HCT116 (cell line): ENCODE measurements around the gene SUDS3. TPM values are rescaled to one million over a fixed set of nuclear protein-coding genes. Genes with fewer than 3 reads are reported as not detected.

Source experiments
- ATAC-seq: fragments of 200-7000 bp; cut with Tn5 transposase; 2 replicates; pipeline ENCODE4 v1.9.1; 2020; ENCODE audit warnings: mild to moderate bottlenecking, moderate library complexity
- Bru-seq: library from RNA; stranded (reverse); fragments of 400-500 nt; gene quantifications from one replicate; lab custom pipeline; 2021; lab: Mats Ljungman, UMichigan
- BruChase-seq, 2 experiments: library from RNA; stranded (reverse); fragments of 400-500 nt; gene quantifications; one replicate each; lab custom pipeline; 2021; lab: Mats Ljungman, UMichigan
- BruUV-seq: library from RNA; stranded (reverse); fragments of 400-500 nt; replicated peaks from 2 replicates; lab custom pipeline; 2021; lab: Mats Ljungman, UMichigan
- CTCF ChIA-PET: fragments of 300-600 bp; sonication (Branson Sonifier 250); formaldehyde crosslinking; loops from one replicate; lab custom pipeline; 2021; ENCODE audit warnings: antibody characterized with exemption; lab: Charles Lee
- POLR2A ChIA-PET: fragments of 300-600, 350-600 bp; sonication (Branson Sonifier 250); formaldehyde crosslinking; loops from one replicate; lab custom pipeline; 2021; ENCODE audit warnings: antibody characterized with exemption; lab: Charles Lee
- RAD21 ChIA-PET, 2 experiments: fragments of 300-600 bp; sonication (Branson Sonifier 250); formaldehyde crosslinking; loops; one replicate each; lab custom pipeline; 2023; ENCODE audit warnings: low total read pairs in 2 of 2; ENCODE audit not compliant: uncharacterized antibody in 2 of 2, unreplicated experiment in 2 of 2, low non-redundant PET in 1 of 2; lab: Charles Lee
- DNase-seq: peaks from one replicate; pipeline ENCODE4 v3.0.0-alpha.2; 2010; ENCODE audit warnings: low read depth, low spot score
- H2AFZ ChIP-seq: fragments of 200-600 bp; shearing (Covaris generic), sonication (generic); 2 replicates; pipeline ENCODE4 v1.6.1; 2017; ENCODE audit warnings: low read depth, mixed run types, mixed read lengths, antibody characterized with exemption, low read length; ENCODE audit not compliant: poor library complexity, severe bottlenecking
- H3K27ac ChIP-seq: 2 replicates; pipeline ENCODE4 v1.5.1; 2012; ENCODE audit warnings: low read depth, low read length
- H3K27me3 ChIP-seq: fragments of 200-600 bp; sonication (generic); 2 replicates; pipeline ENCODE4 v1.6.1; 2016; ENCODE audit warnings: mixed run types, low read length, mixed read lengths; ENCODE audit not compliant: insufficient read depth
- H3K36me3 ChIP-seq, 2 experiments: fragments of 200-500 bp in 1 of 2; fragments of 200-600 bp in 1 of 2; sonication (Bioruptor generic) in 1 of 2; sonication (generic) in 1 of 2; 2 replicates each; pipeline versions ENCODE4 v1.5.1 to v1.6.1; 2014 to 2016; ENCODE audit warnings: low read length in 2 of 2, inconsistent platforms in 1 of 2, mixed read lengths in 1 of 2, mixed run types in 1 of 2; ENCODE audit not compliant: insufficient read depth in 2 of 2, control insufficient read depth in 1 of 2
- H3K4me1 ChIP-seq, 2 experiments: fragments of 200-600 bp in 1 of 2; sonication (generic) in 1 of 2; 2 replicates each; pipeline versions ENCODE4 v1.5.1 to v1.6.1; 2012 to 2017; ENCODE audit warnings: low read length in 2 of 2, inconsistent platforms in 1 of 2, mild to moderate bottlenecking in 1 of 2, mixed read lengths in 1 of 2, mixed run types in 1 of 2, moderate library complexity in 1 of 2; ENCODE audit not compliant: insufficient read depth in 2 of 2, control insufficient read depth in 1 of 2
- H3K4me2 ChIP-seq: fragments of 200-600 bp; sonication (generic); 2 replicates; pipeline ENCODE4 v1.6.1; 2017; ENCODE audit warnings: mixed run types, low read length, mixed read lengths
- H3K4me3 ChIP-seq, 2 experiments: fragments of 200-600 bp in 1 of 2; sonication (generic) in 1 of 2; replicated peaks in 1 of 2; 2 replicates each; pipeline ENCODE4 v1.5.1; 2011 to 2016; ENCODE audit warnings: low read length in 2 of 2, control low read depth in 1 of 2, low read depth in 1 of 2, mild to moderate bottlenecking in 1 of 2, mixed read lengths in 1 of 2, mixed run types in 1 of 2
- H3K79me2 ChIP-seq: fragments of 200-600 bp; sonication (generic); 2 replicates; pipeline ENCODE4 v1.6.1; 2017; ENCODE audit warnings: mild to moderate bottlenecking, mixed run types, low read length, moderate library complexity, mixed read lengths; ENCODE audit not compliant: insufficient read depth
- H3K9ac ChIP-seq: fragments of 200-600 bp; sonication (generic); 2 replicates; pipeline ENCODE4 v1.6.1; 2016; ENCODE audit warnings: low read length, mixed read lengths
- H3K9me2 ChIP-seq: fragments of 200-600 bp; sonication (generic), shearing (Covaris generic); 2 replicates; pipeline ENCODE4 v1.6.1; 2017; ENCODE audit warnings: mixed run types, mild to moderate bottlenecking, moderate library complexity; ENCODE audit not compliant: insufficient read depth
- H3K9me3 ChIP-seq, 2 experiments: fragments of 200-500 bp in 1 of 2; fragments of 200-600 bp in 1 of 2; sonication (Bioruptor generic) in 1 of 2; sonication (generic) in 1 of 2; 2 replicates each; pipeline ENCODE4 v1.6.1; 2014 to 2017; ENCODE audit warnings: low read length in 2 of 2, mixed read lengths in 2 of 2, inconsistent platforms in 1 of 2, low read depth in 1 of 2, mild to moderate bottlenecking in 1 of 2, mixed run types in 1 of 2, moderate library complexity in 1 of 2; ENCODE audit not compliant: control insufficient read depth in 1 of 2, insufficient read depth in 1 of 2
- H4K20me1 ChIP-seq: fragments of 200-600 bp; sonication (generic), shearing (Covaris generic); 2 replicates; pipeline ENCODE4 v1.6.1; 2017; ENCODE audit warnings: mixed run types, mild to moderate bottlenecking, moderate library complexity; ENCODE audit not compliant: insufficient read depth
- CBX3 ChIP-seq: IDR thresholded peaks from 2 replicates; pipeline ENCODE4 v1.6.1; 2012; ENCODE audit warnings: low read depth
- CEBPB ChIP-seq: IDR thresholded peaks from 2 replicates; pipeline ENCODE4 v1.6.1; 2012; ENCODE audit warnings: low read depth
- CTCF ChIP-seq, 3 experiments: fragments of 200-600 bp in 1 of 3; sonication (generic) in 1 of 3; IDR thresholded peaks in 2 of 3; conservative IDR thresholded peaks in 1 of 3; 2 replicates each; pipeline ENCODE4 v1.5.1; 2012 to 2017; ENCODE audit warnings: low read depth in 2 of 3, low read length in 2 of 3, antibody characterized with exemption in 1 of 3, borderline replicate concordance in 1 of 3, control low read depth in 1 of 3, mild to moderate bottlenecking in 1 of 3, mixed read lengths in 1 of 3, mixed run types in 1 of 3, moderate library complexity in 1 of 3; ENCODE audit not compliant: insufficient read depth in 1 of 3
- ELF1 ChIP-seq: IDR thresholded peaks from 2 replicates; pipeline ENCODE4 v1.6.1; 2012; ENCODE audit warnings: low read depth, borderline replicate concordance
- FOSL1 ChIP-seq: IDR thresholded peaks from 2 replicates; pipeline ENCODE4 v1.6.1; 2012; ENCODE audit warnings: low read depth
- JUND ChIP-seq: IDR thresholded peaks from 2 replicates; pipeline ENCODE4 v1.6.1; 2012
- MAX ChIP-seq: IDR thresholded peaks from 2 replicates; pipeline ENCODE4 v1.6.1; 2012
- POLR2AphosphoS5 ChIP-seq: IDR thresholded peaks from 2 replicates; pipeline ENCODE4 v1.6.1; 2011; ENCODE audit warnings: mild to moderate bottlenecking, low read depth, low read length, moderate library complexity
- RAD21 ChIP-seq: IDR thresholded peaks from 2 replicates; pipeline ENCODE4 v1.6.1; 2012; ENCODE audit warnings: low read depth, mild to moderate bottlenecking
- REST ChIP-seq: IDR thresholded peaks from 2 replicates; pipeline ENCODE4 v1.6.1; 2012; ENCODE audit warnings: low read depth
- SIN3A ChIP-seq: IDR thresholded peaks from 2 replicates; pipeline ENCODE4 v1.6.1; 2012; ENCODE audit warnings: low read depth
- SP1 ChIP-seq: IDR thresholded peaks from 2 replicates; pipeline ENCODE4 v1.6.1; 2012; ENCODE audit warnings: low read depth
- TCF7L2 ChIP-seq: IDR thresholded peaks from 2 replicates; pipeline ENCODE4 v1.7.0; 2011; ENCODE audit warnings: borderline replicate concordance, inconsistent platforms; ENCODE audit not compliant: insufficient read depth, insufficient read length; ENCODE audit errors: extremely low read depth
- YY1 ChIP-seq: IDR thresholded peaks from 2 replicates; pipeline ENCODE4 v1.6.1; 2011; ENCODE audit warnings: low read length, low read depth, moderate library complexity, mild to moderate bottlenecking; ENCODE audit not compliant: insufficient replicate concordance; ENCODE audit errors: extremely low read depth
- ZFX ChIP-seq: fragments of 450-650 bp; IDR thresholded peaks from 2 replicates; pipeline ENCODE4 v1.6.1; 2017
- intact Hi-C: fragments of 100-400 bp; cut with micrococcal nuclease; formaldehyde crosslinking; loops from 2 replicates; pipeline ENCODE4 v1.10.0; 2022
- long read RNA-seq: library from polyadenylated mRNA; unstranded; transcript quantifications from one replicate; pipeline ENCODE4 v2.0.0, GENCODE V29; 2021; ENCODE audit not compliant: unreplicated experiment
- polyA plus RNA-seq: library from polyadenylated mRNA; unstranded; fragments of >200 nt; gene quantifications from 2 replicates; pipeline ENCODE4 v1.2.1, GENCODE V29; 2012; ENCODE audit warnings: missing spikeins
- total RNA-seq: library from RNA; stranded (reverse); gene quantifications from one replicate; pipeline ENCODE4 v1.2.1, GENCODE V29; 2021; ENCODE audit not compliant: unreplicated experiment

SUDS3 gene
- 32.3 TPM for total RNA-seq
- 10.9 and 14.0 TPM in 2 replicates for polyA plus RNA-seq
- Bru-seq, nascent RNA = percentile 80 among the genes with signal in this experiment
- BruChase-seq, experiment 1, labeled RNA remaining after a 6-hour chase = percentile 88 among the genes with signal in this experiment
- percentile 91 among the genes with signal in this experiment for BruChase-seq, experiment 2, labeled RNA remaining after a 2-hour chase
- long read RNA-seq, full-length matches to known transcripts = 59 of 83 reads
- long read RNA-seq, partial matches to known transcripts = 13 of 83 reads
- long read RNA-seq, other reads (novel, unspliced or antisense) = 11 of 83 reads

- Histone ChIP-seq H3K79me2 (peaks cover 32% of the 10 kb centered on the region), H3K4me3 (peak within 1 kb of the TSS; percentile 80 to 85), H3K9me3 (no peaks in the 10 kb centered on the region), H3K36me3 (peaks cover 6 to 14% of the 10 kb centered on the region in 2 experiments; a peak in 1 of 4 replicates), H3K9ac (peak within 1 kb of the TSS; percentile 71), H3K27me3 (no peaks in the 10 kb centered on the region), H4K20me1 (no peaks in the 10 kb centered on the region), H3K4me1 (peaks cover 0 to 35% of the 10 kb centered on the region in 2 experiments; a peak in 3 of 4 replicates), H3K27ac (peak within 1 kb of the TSS; percentile 92), H2AFZ (peak within 1 kb of the TSS; percentile 66), H3K4me2 (peak within 1 kb of the TSS; percentile 83), H3K9me2 (no peaks in the 10 kb centered on the region)
- ATAC-seq = peak; percentile 41
- CTCF ChIA-PET = interaction anchor here (0.6 to 4.4 kb wide), 20 partner anchors 9 to 501 kb away, joined by 3 to 76 read pairs (median 4); partner anchors contain the start of gene PEBP1
- POLR2A ChIA-PET = interaction anchor here (0.6 to 1.6 kb wide), 5 partner anchors 17 to 255 kb away, joined by 3 to 9 read pairs (median 4); no protein-coding TSS in a partner anchor
- RAD21 ChIA-PET = interaction anchor here (0.7 to 2.0 kb wide), 7 partner anchors 138 to 255 kb away, joined by 3 to 7 read pairs (median 4); no protein-coding TSS in a partner anchor
- DNase-seq = peak; percentile 67
- intact Hi-C loops = loop anchor here (1.0 to 5.0 kb wide), 4 partner anchors 194 to 499 kb away; no protein-coding TSS in a partner anchor
- BruUV-seq = no TSS peak
- TF ChIP-seq CEBPB (no peak), SIN3A (no peak), ZFX (peak; percentile 52; the same call in 1 of the 2 replicates), CTCF (IDR thresholded peaks at IDR 0.05 in 2 of 3, conservative IDR thresholded peaks at IDR 0.05 in 1 of 3; ENCODE audit: borderline replicate concordance in 1 of 3, insufficient read depth in 1 of 3, low read depth in 2 of 3, low read length in 2 of 3) (peak; percentile 89 to 97 (median 90)), YY1 (peak; percentile 73), CBX3 (no peak; the same call in 1 of the 2 replicates), TCF7L2 (peak; percentile 18), SP1 (peak; percentile 56; the same call in 1 of the 2 replicates), FOSL1 (no peak), JUND (no peak), MAX (peak; percentile 60; the same call in 1 of the 2 replicates), REST (no peak), RAD21 (peak; percentile 99), POLR2AphosphoS5 (peak; percentile 61), ELF1 (peak; percentile 96)
Measured at GRCh38 chr12:118376089-118377020, at the start of gene SUDS3. Gene SUDS3 (plus strand): TSS chr12:118376555. CDS start chr12:118376692, 137 bp downstream.
